HEK293 (cell line): ENCODE measurements around the gene HOXD10.

Source experiments
- CTCF ChIA-PET: fragments of 350-600 bp; formaldehyde crosslinking; extraction: SDS; loops from one replicate; lab custom pipeline; 2021; ENCODE audit warnings: antibody characterized with exemption; lab: Yijun Ruan, JAX
- POLR2A ChIA-PET: fragments of 300-600 bp; formaldehyde crosslinking; extraction: SDS; loops from one replicate; lab custom pipeline; 2020; ENCODE audit warnings: antibody characterized with exemption, inconsistent platforms; lab: Yijun Ruan, JAX
- H3K27ac ChIP-seq: fragments of 200-500 bp; sonication (Bioruptor generic); 2 replicates; pipeline ENCODE4 v1.5.1; 2014; ENCODE audit warnings: low read depth, low read length, control low read depth, inconsistent platforms; ENCODE audit errors: extremely low read depth
- H3K36me3 ChIP-seq, 2 experiments: fragments of 200-500 bp in 1 of 2; sonication (Bioruptor generic) in 1 of 2; 1 replicate in 1 of 2; 2 replicates in 1 of 2; pipeline ENCODE4 v1.5.1; 2014 to 2017; ENCODE audit warnings: inconsistent platforms in 2 of 2, low read length in 2 of 2; ENCODE audit not compliant: control insufficient read depth in 2 of 2, insufficient read depth in 1 of 2
- H3K4me1 ChIP-seq: fragments of 200-500 bp; sonication (Bioruptor generic); 2 replicates; pipeline ENCODE4 v1.5.1; 2014; ENCODE audit warnings: mild to moderate bottlenecking, low read length, inconsistent platforms; ENCODE audit not compliant: control insufficient read depth, insufficient read depth
- H3K4me3 ChIP-seq: 2 replicates; pipeline ENCODE4 v1.5.1; 2011; ENCODE audit warnings: low read depth, mild to moderate bottlenecking, control low read depth, low read length, moderate library complexity
- H3K9me3 ChIP-seq: fragments of 200-500 bp; sonication (Bioruptor generic); 2 replicates; pipeline ENCODE4 v1.5.1; 2014; ENCODE audit warnings: low read depth, low read length, inconsistent platforms; ENCODE audit not compliant: control insufficient read depth, insufficient read depth
- HOXC10 ChIP-seq: sonication (generic); formaldehyde crosslinking; IDR thresholded peaks from 2 replicates; pipeline ENCODE4 v1.8.1; 2023; ENCODE audit warnings: mild to moderate bottlenecking, missing genetic modification reagents
- PRDM2 ChIP-seq: fragments of 450-650 bp; formaldehyde crosslinking; IDR thresholded peaks from 2 replicates; pipeline ENCODE4 v1.5.1; 2016; ENCODE audit warnings: missing biosample characterization, missing genetic modification characterization, borderline replicate concordance
- TCF7L2 ChIP-seq: IDR thresholded peaks from 2 replicates; pipeline ENCODE4 v1.6.1; 2011; ENCODE audit warnings: low read depth, mild to moderate bottlenecking, inconsistent platforms, low read length, moderate library complexity, borderline replicate concordance
- YY2 ChIP-seq: fragments of 450-650 bp; formaldehyde crosslinking; IDR thresholded peaks from 2 replicates; pipeline ENCODE4 v1.5.1; 2016; ENCODE audit warnings: missing biosample characterization, missing genetic modification characterization
- ZBTB20 ChIP-seq: fragments of 450-650 bp; formaldehyde crosslinking; IDR thresholded peaks from 2 replicates; pipeline ENCODE4 v1.5.1; 2016; ENCODE audit warnings: missing biosample characterization, missing genetic modification characterization
- ZBTB7A ChIP-seq: fragments of 450-650 bp; formaldehyde crosslinking; IDR thresholded peaks from 2 replicates; pipeline ENCODE4 v1.5.1; 2016; ENCODE audit warnings: low read depth, missing biosample characterization, missing genetic modification characterization
- ZBTB8A ChIP-seq: fragments of 450-650 bp; formaldehyde crosslinking; IDR thresholded peaks from 2 replicates; pipeline ENCODE4 v1.5.1; 2016; ENCODE audit warnings: missing biosample characterization, missing genetic modification characterization
- ZNF10 ChIP-seq: fragments of 450-650 bp; formaldehyde crosslinking; IDR thresholded peaks from 2 replicates; pipeline ENCODE4 v1.5.1; 2017; ENCODE audit warnings: missing biosample characterization, missing genetic modification characterization
- ZNF112 ChIP-seq: fragments of 450-650 bp; formaldehyde crosslinking; IDR thresholded peaks from 2 replicates; pipeline ENCODE4 v1.5.0; 2017; ENCODE audit warnings: missing biosample characterization, missing genetic modification characterization
- ZNF114 ChIP-seq: fragments of 450-650 bp; formaldehyde crosslinking; IDR thresholded peaks from 2 replicates; pipeline ENCODE4 v1.5.0; 2017; ENCODE audit warnings: missing biosample characterization, missing genetic modification characterization
- ZNF140 ChIP-seq: fragments of 450-650 bp; formaldehyde crosslinking; IDR thresholded peaks from 2 replicates; pipeline ENCODE4 v1.5.1; 2016; ENCODE audit warnings: missing biosample characterization, missing genetic modification characterization
- ZNF155 ChIP-seq: fragments of 450-650 bp; formaldehyde crosslinking; IDR thresholded peaks from 2 replicates; pipeline ENCODE4 v1.5.1; 2016; ENCODE audit warnings: missing biosample characterization, missing genetic modification characterization
- ZNF16 ChIP-seq: fragments of 450-650 bp; formaldehyde crosslinking; IDR thresholded peaks from 2 replicates; pipeline ENCODE4 v1.5.1; 2016; ENCODE audit warnings: low read depth, missing biosample characterization, missing genetic modification characterization
- ZNF239 ChIP-seq: fragments of 450-650 bp; formaldehyde crosslinking; IDR thresholded peaks from 2 replicates; pipeline ENCODE4 v1.5.1; 2016; ENCODE audit warnings: missing biosample characterization, missing genetic modification characterization
- ZNF311 ChIP-seq: fragments of 450-650 bp; formaldehyde crosslinking; IDR thresholded peaks from 2 replicates; pipeline ENCODE4 v1.5.1; 2017; ENCODE audit warnings: missing biosample characterization, missing genetic modification characterization, borderline replicate concordance
- ZNF354C ChIP-seq: fragments of 450-650 bp; formaldehyde crosslinking; IDR thresholded peaks from 2 replicates; pipeline ENCODE4 v1.5.1; 2016; ENCODE audit warnings: missing biosample characterization, missing genetic modification characterization, low read depth, borderline replicate concordance
- ZNF37A ChIP-seq: fragments of 450-650 bp; IDR thresholded peaks from 2 replicates; pipeline ENCODE4 v1.5.1; 2018; ENCODE audit warnings: missing biosample characterization, missing genetic modification characterization
- ZNF549 ChIP-seq: fragments of 450-650 bp; IDR thresholded peaks from 2 replicates; pipeline ENCODE4 v1.5.1; 2018; ENCODE audit warnings: missing biosample characterization, missing genetic modification characterization, mild to moderate bottlenecking, inconsistent platforms, moderate library complexity
- ZNF561 ChIP-seq: fragments of 450-650 bp; IDR thresholded peaks from 2 replicates; pipeline ENCODE4 v1.5.1; 2018; ENCODE audit warnings: missing biosample characterization, missing genetic modification characterization, borderline replicate concordance
- ZNF600 ChIP-seq: fragments of 450-650 bp; formaldehyde crosslinking; IDR thresholded peaks from 2 replicates; pipeline ENCODE4 v1.5.1; 2016; ENCODE audit warnings: missing biosample characterization, missing genetic modification characterization
- ZNF654 ChIP-seq: fragments of 450-650 bp; formaldehyde crosslinking; IDR thresholded peaks from 2 replicates; pipeline ENCODE4 v1.5.1; 2016; ENCODE audit warnings: low read depth, missing biosample characterization, missing genetic modification characterization
- ZNF701 ChIP-seq: fragments of 450-650 bp; formaldehyde crosslinking; IDR thresholded peaks from 2 replicates; pipeline ENCODE4 v1.5.1; 2016; ENCODE audit warnings: missing biosample characterization, missing genetic modification characterization
- TF ChIP-seq, protein P1 (sequence below): fragments of 450-650 bp; formaldehyde crosslinking; IDR thresholded peaks from 2 replicates; pipeline ENCODE4 v1.5.1; 2016; ENCODE audit warnings: missing biosample characterization, missing genetic modification characterization
- TF ChIP-seq, protein P2 (sequence below): fragments of 450-650 bp; formaldehyde crosslinking; IDR thresholded peaks from 2 replicates; pipeline ENCODE4 v1.5.1; 2016; ENCODE audit warnings: missing biosample characterization, missing genetic modification characterization, borderline replicate concordance
- TF ChIP-seq, protein P3 (sequence below): fragments of 450-650 bp; formaldehyde crosslinking; IDR thresholded peaks from 2 replicates; pipeline ENCODE4 v1.5.1; 2017; ENCODE audit warnings: missing biosample characterization, missing genetic modification characterization

Gene HOXD10

DNA sequence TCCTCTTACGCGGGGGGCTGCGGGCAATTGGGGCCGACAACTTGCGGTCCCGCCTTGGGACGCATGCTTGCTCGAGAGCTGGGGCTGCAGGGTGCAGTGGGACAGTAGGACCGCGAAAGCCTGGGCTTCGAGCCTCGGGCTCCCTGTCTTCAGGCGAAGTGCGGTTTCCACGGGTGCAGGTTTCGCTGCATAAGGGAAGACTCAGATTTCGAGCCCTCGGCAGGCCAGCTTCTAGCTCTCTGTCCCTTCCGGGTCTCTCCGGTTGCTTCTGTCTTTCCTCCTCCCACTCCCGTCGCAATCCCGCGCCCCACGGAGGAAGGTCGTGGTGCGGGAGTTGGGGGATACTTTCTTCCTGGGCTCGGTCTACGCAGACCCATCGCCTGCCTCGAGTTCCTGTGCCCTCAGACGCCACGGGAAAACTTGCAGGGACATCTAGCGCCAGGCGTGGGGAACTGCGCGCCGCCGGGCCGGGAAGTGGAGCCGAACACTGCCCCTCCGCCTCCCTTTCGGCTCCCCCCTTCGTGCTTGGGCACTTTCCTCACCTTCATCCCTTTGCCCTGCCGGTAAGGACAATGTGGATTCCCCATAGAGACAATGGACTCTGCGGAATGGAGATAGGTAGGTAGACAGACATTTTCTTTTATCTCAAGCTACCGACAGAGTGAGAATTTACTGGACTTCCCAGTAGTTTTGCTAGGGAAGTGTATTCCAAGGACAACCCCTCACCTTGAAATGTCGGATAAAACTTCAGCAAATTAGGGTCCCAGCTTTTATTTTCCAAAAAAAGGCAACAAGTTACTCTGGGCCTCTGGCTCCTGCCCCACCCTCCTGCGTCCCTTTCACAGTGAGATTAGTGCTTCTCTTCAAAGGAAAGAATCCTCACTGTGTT, 28.3 kb upstream of the HOXD10 start:
- no peak overlapping the region for H3K4me3 ChIP-seq
- H3K9me3 ChIP-seq = no peaks in the 10 kb centered on the region
- ChIA-PET POLR2A (interaction anchor here (1.4 to 1.7 kb wide), 2 partner anchors 9 to 16 kb away, joined by 3 to 5 read pairs; no protein-coding TSS in a partner anchor), CTCF (interaction anchor here (0.6 to 5.6 kb wide), 14 partner anchors 9 to 884 kb away, joined by 3 to 33 read pairs (median 4); no protein-coding TSS in a partner anchor)
- no peak overlapping the region; the same call in 1 of the 2 replicates for H3K27ac ChIP-seq
- no peaks in the 10 kb centered on the region for H3K36me3 ChIP-seq
- no peaks in the 10 kb centered on the region for H3K4me1 ChIP-seq
- TF ChIP-seq ZBTB7A (tag by site-specific recombination) (no peak), ZBTB20 (tag by site-specific recombination) (no peak), ZNF37A (no peak), HOXC10 (CRISPR knock-in tag) (no peak), TCF7L2 (no peak), ZBTB8A (tag by site-specific recombination) (0 out of 2 replicates have a peak, but pooled peaks have one; percentile 22), ZNF114 (tag by site-specific recombination) (no peak), ZNF140 (tag by site-specific recombination) (no peak), ZNF549 (no peak), ZNF10 (tag by site-specific recombination) (no peak), ZNF16 (tag by site-specific recombination) (no peak), ZNF600 (tag by site-specific recombination) (0 out of 2 replicates have a peak, but pooled peaks have one; percentile 20), ZNF354C (no peak), ZNF561 (tag by site-specific recombination) (no peak), ZNF311 (tag by site-specific recombination) (no peak), ZNF155 (tag by site-specific recombination) (no peak), YY2 (tag by site-specific recombination) (no peak), ZNF701 (tag by site-specific recombination) (no peak), PRDM2 (tag by site-specific recombination) (no peak), ZNF654 (peak; percentile 72), ZNF112 (no peak), ZNF239 (tag by site-specific recombination) (no peak)
- TF ChIP-seq, protein P1, sequence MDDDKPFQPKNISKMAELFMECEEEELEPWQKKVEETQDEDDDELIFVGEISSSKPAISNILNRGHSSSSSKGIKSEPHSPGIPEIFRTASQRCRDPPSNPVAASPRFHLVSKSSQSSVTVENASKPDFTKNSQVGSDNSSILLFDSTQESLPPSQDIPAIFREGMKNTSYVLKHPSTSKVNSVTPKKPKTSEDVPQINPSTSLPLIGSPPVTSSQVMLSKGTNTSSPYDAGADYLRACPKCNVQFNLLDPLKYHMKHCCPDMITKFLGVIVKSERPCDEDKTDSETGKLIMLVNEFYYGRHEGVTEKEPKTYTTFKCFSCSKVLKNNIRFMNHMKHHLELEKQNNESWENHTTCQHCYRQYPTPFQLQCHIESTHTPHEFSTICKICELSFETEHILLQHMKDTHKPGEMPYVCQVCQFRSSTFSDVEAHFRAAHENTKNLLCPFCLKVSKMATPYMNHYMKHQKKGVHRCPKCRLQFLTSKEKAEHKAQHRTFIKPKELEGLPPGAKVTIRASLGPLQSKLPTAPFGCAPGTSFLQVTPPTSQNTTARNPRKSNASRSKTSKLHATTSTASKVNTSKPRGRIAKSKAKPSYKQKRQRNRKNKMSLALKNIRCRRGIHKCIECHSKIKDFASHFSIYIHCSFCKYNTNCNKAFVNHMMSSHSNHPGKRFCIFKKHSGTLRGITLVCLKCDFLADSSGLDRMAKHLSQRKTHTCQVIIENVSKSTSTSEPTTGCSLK (tag by site-specific recombination) = no peak
- TF ChIP-seq, protein P2, sequence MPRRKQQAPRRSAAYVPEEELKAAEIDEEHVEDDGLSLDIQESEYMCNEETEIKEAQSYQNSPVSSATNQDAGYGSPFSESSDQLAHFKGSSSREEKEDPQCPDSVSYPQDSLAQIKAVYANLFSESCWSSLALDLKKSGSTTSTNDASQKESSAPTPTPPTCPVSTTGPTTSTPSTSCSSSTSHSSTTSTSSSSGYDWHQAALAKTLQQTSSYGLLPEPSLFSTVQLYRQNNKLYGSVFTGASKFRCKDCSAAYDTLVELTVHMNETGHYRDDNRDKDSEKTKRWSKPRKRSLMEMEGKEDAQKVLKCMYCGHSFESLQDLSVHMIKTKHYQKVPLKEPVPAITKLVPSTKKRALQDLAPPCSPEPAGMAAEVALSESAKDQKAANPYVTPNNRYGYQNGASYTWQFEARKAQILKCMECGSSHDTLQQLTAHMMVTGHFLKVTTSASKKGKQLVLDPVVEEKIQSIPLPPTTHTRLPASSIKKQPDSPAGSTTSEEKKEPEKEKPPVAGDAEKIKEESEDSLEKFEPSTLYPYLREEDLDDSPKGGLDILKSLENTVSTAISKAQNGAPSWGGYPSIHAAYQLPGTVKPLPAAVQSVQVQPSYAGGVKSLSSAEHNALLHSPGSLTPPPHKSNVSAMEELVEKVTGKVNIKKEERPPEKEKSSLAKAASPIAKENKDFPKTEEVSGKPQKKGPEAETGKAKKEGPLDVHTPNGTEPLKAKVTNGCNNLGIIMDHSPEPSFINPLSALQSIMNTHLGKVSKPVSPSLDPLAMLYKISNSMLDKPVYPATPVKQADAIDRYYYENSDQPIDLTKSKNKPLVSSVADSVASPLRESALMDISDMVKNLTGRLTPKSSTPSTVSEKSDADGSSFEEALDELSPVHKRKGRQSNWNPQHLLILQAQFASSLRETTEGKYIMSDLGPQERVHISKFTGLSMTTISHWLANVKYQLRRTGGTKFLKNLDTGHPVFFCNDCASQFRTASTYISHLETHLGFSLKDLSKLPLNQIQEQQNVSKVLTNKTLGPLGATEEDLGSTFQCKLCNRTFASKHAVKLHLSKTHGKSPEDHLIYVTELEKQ (tag by site-specific recombination) = no peak
- TF ChIP-seq, protein P3, sequence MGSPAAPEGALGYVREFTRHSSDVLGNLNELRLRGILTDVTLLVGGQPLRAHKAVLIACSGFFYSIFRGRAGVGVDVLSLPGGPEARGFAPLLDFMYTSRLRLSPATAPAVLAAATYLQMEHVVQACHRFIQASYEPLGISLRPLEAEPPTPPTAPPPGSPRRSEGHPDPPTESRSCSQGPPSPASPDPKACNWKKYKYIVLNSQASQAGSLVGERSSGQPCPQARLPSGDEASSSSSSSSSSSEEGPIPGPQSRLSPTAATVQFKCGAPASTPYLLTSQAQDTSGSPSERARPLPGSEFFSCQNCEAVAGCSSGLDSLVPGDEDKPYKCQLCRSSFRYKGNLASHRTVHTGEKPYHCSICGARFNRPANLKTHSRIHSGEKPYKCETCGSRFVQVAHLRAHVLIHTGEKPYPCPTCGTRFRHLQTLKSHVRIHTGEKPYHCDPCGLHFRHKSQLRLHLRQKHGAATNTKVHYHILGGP (tag by site-specific recombination) = no peak
